ENCODE measurements around the gene LINC00237.

- TF ChIP-seq CTCF (IDR thresholded peaks at IDR 0.05) (no peak), POLR2A (IDR thresholded peaks at IDR 0.05) (no peak)
Measured at GRCh38 chr20:21149344-21149743, 43.2 kb upstream of the LINC00237 start.

All from adrenal gland (tissue), 5 donors.